ENCODE results near the gene HNRNPAB. TPM values are rescaled to one million over a fixed set of nuclear protein-coding genes. Genes with fewer than 3 reads are reported as not detected.

HNRNPAB gene
- total RNA-seq, 1 donor from 2014 or later: 118 TPM

DNA sequence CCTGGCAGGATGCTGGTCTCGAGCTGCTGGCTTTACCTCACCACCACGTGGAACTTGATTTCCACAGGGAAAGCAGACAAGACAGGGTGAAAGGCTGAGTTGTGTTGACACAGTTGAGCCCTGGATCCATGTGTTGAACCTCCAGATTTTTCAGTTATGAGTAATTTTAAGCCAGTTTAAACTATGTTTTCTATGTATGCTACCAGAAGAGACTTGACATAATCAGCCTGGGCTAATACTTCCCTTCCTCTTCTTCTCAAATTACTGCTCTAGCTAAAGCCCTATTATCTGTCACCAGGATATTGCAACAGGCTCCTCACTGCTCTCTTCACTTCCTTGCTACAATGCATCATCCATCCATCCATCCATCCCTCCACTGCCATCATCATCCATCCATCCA, 40.2 kb downstream of the HNRNPAB start:
- CTCF ChIA-PET: interaction anchor here (0.8 kb wide), 1 partner anchor 11 kb away, joined by 3 read pairs; no protein-coding TSS in a partner anchor
- Mint-ChIP-seq H3K9me3 (no peaks in the 10 kb centered on the region), H3K36me3 (ENCODE audit: low read depth) (no peaks in the 10 kb centered on the region), H3K4me3 (no peak overlapping the region), H3K27ac (no peak overlapping the region), H3K4me1 (peaks cover 23% of the 10 kb centered on the region), H3K27me3 (no peaks in the 10 kb centered on the region)
- POLR2A ChIA-PET: no interaction called here
- TF ChIP-seq, protein P1, sequence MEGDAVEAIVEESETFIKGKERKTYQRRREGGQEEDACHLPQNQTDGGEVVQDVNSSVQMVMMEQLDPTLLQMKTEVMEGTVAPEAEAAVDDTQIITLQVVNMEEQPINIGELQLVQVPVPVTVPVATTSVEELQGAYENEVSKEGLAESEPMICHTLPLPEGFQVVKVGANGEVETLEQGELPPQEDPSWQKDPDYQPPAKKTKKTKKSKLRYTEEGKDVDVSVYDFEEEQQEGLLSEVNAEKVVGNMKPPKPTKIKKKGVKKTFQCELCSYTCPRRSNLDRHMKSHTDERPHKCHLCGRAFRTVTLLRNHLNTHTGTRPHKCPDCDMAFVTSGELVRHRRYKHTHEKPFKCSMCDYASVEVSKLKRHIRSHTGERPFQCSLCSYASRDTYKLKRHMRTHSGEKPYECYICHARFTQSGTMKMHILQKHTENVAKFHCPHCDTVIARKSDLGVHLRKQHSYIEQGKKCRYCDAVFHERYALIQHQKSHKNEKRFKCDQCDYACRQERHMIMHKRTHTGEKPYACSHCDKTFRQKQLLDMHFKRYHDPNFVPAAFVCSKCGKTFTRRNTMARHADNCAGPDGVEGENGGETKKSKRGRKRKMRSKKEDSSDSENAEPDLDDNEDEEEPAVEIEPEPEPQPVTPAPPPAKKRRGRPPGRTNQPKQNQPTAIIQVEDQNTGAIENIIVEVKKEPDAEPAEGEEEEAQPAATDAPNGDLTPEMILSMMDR (IDR thresholded peaks at IDR 0.05): no peak
- DNase-seq: no peak
- no peak for ATAC-seq (ENCODE audit: low read depth)
- intact Hi-C loops (cut with micrococcal nuclease): no loop called here

DNA sequence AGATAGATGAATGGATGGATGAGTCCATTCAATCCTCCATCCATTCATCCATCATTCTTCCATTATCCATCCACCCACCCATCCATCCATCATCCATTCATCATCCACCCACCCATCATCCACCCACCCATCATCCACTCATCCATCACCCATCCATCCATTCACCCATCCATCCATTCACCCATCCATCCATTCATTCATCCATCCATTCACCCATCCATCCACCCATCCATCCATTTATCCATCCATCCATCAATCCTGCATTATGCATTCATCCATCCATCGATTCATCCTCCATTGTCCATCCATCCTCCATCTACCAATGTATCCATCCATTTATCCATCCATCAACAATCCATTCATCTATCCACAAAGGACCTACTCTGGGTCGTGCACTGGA, 41.1 kb downstream of the HNRNPAB start:
- CTCF ChIA-PET: no interaction called here
- peaks cover 25% of the 10 kb centered on the region for H3K4me1 Mint-ChIP-seq

DNA sequence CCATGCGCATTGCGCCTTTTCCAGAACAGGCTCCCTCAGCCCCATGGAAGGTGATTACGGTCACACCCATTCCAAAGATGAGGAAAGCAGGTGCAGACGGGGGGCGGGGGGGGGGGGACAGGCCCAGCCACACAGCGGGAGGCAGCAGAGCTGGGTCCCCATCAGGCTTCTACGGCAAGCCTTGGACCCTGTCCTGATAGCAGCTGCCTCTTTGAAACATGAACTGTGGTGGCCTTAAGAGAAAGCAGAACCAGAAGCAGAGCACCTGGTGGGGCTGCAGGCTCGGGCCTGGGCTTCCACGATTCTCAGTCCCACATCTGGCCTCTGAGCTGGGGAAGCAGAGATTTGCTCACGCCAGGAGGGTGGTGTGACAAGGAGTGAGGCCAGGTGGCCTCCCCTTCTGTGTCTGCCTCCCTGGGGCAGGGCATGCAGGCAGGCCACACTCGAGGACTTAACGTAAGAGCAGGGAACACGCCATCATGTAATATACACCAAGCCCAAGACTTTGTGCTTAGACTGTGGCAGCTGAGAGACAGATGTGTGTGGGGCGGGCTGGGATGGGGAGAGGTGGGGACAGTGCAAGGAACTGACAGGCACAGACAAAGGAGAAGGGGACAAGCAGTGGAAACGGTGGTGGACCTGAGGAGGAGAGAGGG, 42.4 kb downstream of the HNRNPAB start:
- no peak for ATAC-seq (ENCODE audit: low read depth)

More for the DNA sequence above, 41.1 kb downstream of the HNRNPAB start:
- H3K36me3 Mint-ChIP-seq (ENCODE audit: low read depth): no peaks in the 10 kb centered on the region
- H3K9me3 Mint-ChIP-seq: no peaks in the 10 kb centered on the region
- POLR2A ChIA-PET: no interaction called here
- H3K27ac Mint-ChIP-seq: no peak overlapping the region
- H3K27me3 Mint-ChIP-seq: no peaks in the 10 kb centered on the region
- intact Hi-C loops (cut with micrococcal nuclease): no loop called here
- H3K4me3 Mint-ChIP-seq: no peak overlapping the region
- DNase-seq (no peak), ATAC-seq (ENCODE audit: low read depth) (no peak)
- TF ChIP-seq, protein P1 (IDR thresholded peaks at IDR 0.05): no peak

DNA sequence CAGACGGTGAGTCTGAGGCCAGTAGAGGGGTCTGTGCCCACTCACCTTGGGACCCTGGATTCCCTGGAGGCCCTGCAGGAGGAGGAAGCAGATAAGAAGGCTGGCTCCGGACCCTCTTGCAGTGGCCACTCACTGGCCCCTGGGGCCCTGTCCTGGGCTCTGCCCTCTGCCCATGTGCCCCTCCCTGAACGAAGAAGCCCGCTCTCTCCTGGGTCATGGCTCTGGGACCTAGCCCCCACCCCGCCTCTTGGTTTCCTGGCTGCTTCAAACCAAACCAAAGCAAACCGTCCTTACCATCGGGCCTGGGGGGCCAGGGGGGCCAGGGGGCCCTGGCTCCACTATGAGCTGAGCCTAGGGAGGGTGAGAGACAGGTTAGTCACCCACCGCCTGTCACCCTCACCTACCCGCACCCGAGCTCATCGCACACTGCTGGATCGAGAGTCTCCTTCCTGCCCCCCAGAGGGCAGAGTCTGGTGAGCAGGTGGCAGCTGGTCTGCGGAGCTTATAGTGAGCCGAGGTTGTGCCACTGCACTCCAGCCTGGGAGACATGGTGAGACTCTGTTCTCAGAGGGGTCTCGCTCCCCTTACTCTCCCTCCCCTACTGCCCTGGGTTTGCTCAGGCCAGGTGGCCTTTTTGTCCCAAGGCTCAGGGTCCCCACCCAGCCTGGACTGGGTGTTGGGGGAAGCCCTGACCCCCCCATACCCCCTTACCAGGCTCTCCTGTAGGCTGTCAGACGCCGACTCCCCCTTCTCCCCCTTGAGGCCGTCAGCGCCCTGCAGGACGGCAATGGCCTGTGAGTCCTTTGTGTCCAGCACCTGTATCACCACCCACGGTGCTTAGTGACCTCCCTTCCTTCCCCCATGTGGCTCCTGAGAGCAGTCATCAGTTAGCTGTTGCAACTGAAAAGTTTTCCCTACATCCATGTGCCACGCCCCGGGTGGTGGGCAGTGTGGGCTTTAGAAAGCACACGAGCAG, 43.4 kb downstream of the HNRNPAB start:
- Mint-ChIP-seq H3K4me3 (no peak overlapping the region), H3K4me1 (peaks cover 17% of the 10 kb centered on the region), H3K27me3 (no peaks in the 10 kb centered on the region), H3K27ac (no peak overlapping the region), H3K9me3 (no peaks in the 10 kb centered on the region), H3K36me3 (ENCODE audit: low read depth) (no peaks in the 10 kb centered on the region)
- ChIA-PET POLR2A (no interaction called here), CTCF (no interaction called here)
- TF ChIP-seq, protein P1 (IDR thresholded peaks at IDR 0.05): no peak
- DNase-seq: no peak
- peak; percentile 51 for ATAC-seq (ENCODE audit: low read depth)
- intact Hi-C loops (cut with micrococcal nuclease): no loop called here

More for the DNA sequence above, 42.4 kb downstream of the HNRNPAB start:
- no peak for DNase-seq
- no peaks in the 10 kb centered on the region for H3K36me3 Mint-ChIP-seq (ENCODE audit: low read depth)
- H3K9me3 Mint-ChIP-seq: no peaks in the 10 kb centered on the region
- H3K27ac Mint-ChIP-seq: no peak overlapping the region
- no peak overlapping the region for H3K4me3 Mint-ChIP-seq
- POLR2A ChIA-PET: interaction anchor here (0.9 kb wide), 1 partner anchor 44 kb away, joined by 3 read pairs; no protein-coding TSS in a partner anchor
- TF ChIP-seq, protein P1 (IDR thresholded peaks at IDR 0.05): no peak
- intact Hi-C loops (cut with micrococcal nuclease): no loop called here
- H3K4me1 Mint-ChIP-seq: peaks cover 15% of the 10 kb centered on the region
- CTCF ChIA-PET: no interaction called here
- no peaks in the 10 kb centered on the region for H3K27me3 Mint-ChIP-seq

DNA sequence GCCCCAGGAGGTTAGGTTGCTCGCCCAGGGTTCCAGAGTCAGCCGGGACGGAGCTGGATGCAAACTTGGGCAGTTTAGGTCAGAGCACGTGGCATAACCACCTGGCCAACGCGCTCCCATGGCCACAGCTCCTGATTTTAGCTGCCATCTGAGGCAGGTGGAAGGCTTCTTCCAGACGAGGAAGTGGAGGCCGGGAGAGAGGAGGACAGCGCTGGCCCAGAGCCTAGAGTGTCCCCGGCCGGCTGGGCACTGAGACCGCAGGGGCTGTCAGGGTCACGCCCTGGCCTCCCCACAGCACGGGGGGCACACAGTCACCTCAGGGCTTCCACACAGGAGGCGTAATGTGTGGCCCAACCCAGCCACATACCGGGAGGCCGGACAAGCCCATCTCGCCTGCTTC, 44.4 kb downstream of the HNRNPAB start:
- TF ChIP-seq, protein P1 (IDR thresholded peaks at IDR 0.05): no peak
- no peak overlapping the region for H3K4me3 Mint-ChIP-seq
- no peak for ATAC-seq (ENCODE audit: low read depth)
- no peak overlapping the region for H3K27ac Mint-ChIP-seq
- intact Hi-C loops (cut with micrococcal nuclease): no loop called here
- H3K36me3 Mint-ChIP-seq (ENCODE audit: low read depth): no peaks in the 10 kb centered on the region
- H3K4me1 Mint-ChIP-seq: peaks cover 19% of the 10 kb centered on the region
- no peaks in the 10 kb centered on the region for H3K27me3 Mint-ChIP-seq
- no peaks in the 10 kb centered on the region for H3K9me3 Mint-ChIP-seq
- DNase-seq: no peak
- ChIA-PET POLR2A (interaction anchor here (0.9 kb wide), 1 partner anchor 44 kb away, joined by 3 read pairs; the partner anchor contains the start of gene HNRNPAB), CTCF (no interaction called here)

Data from activated B cell treated with CpG ODN at 0.5 μM for 24 hours (primary cell).